Astrocyte of the cerebellum (primary cell): ENCODE measurements around the gene MEI1.

Source experiments
- DNase-seq: peaks from one replicate; pipeline ENCODE4 v3.0.0-alpha.2; 2011; ENCODE audit warnings: low read depth
- H3K4me3 ChIP-seq: 2 replicates; pipeline ENCODE4 v1.5.1; 2011; ENCODE audit warnings: mild to moderate bottlenecking, low read depth, low read length, moderate library complexity
- in situ Hi-C: cut with HindIII; loops from 2 replicates; pipeline ENCODE4 v1.10.0; 2017; ENCODE audit warnings: low sequenced_read_pairs
- TF ChIP-seq, protein P1 (sequence below): IDR thresholded peaks from 2 replicates; pipeline ENCODE4 v1.5.1; 2012; ENCODE audit warnings: low read length, low read depth, moderate library complexity, mild to moderate bottlenecking; ENCODE audit errors: missing control alignments

Gene MEI1, protein sequence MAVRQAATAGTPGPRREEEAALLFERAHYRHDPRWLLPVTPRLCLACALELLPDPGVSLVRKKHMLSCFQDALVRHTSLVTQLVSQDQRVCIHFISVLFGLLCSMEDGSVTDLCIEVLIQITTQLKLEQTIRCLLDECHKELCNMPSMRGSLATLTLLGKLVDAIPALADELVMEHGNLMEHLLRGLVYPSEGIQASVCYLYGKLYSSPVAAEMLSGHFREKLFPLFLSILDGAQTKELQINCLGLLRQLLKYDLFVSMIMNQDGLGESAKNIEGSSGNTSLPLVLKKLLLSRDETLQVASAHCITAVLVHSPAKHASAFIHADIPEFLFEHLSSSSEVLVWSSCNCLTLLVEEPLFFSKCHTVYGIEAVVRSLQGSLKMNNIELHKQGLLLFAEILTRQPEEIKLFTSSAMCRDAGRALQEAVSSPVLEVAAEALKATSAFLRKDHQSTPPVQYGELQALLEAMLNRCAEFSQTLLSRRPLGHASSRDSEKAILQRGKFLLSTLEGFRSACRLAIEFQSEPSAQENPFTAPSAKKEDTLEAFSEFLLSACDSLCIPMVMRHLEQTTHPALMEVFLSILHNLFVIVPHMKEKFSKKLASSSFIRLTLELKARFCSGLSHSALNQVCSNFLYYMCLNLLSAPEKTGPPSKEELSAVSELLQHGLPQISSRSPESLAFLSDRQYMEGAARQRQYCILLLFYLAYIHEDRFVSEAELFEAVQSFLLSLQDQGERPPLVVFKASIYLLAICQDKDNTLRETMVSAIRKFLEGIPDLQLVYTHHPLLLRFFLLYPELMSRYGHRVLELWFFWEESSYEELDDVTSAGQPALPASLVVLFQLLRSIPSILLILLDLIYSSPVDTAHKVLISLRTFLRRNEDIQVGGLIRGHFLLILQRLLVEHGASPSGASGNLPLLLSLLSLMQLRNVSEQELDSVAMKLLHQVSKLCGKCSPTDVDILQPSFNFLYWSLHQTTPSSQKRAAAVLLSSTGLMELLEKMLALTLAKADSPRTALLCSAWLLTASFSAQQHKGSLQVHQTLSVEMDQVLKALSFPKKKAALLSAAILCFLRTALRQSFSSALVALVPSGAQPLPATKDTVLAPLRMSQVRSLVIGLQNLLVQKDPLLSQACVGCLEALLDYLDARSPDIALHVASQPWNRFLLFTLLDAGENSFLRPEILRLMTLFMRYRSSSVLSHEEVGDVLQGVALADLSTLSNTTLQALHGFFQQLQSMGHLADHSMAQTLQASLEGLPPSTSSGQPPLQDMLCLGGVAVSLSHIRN

DNA sequence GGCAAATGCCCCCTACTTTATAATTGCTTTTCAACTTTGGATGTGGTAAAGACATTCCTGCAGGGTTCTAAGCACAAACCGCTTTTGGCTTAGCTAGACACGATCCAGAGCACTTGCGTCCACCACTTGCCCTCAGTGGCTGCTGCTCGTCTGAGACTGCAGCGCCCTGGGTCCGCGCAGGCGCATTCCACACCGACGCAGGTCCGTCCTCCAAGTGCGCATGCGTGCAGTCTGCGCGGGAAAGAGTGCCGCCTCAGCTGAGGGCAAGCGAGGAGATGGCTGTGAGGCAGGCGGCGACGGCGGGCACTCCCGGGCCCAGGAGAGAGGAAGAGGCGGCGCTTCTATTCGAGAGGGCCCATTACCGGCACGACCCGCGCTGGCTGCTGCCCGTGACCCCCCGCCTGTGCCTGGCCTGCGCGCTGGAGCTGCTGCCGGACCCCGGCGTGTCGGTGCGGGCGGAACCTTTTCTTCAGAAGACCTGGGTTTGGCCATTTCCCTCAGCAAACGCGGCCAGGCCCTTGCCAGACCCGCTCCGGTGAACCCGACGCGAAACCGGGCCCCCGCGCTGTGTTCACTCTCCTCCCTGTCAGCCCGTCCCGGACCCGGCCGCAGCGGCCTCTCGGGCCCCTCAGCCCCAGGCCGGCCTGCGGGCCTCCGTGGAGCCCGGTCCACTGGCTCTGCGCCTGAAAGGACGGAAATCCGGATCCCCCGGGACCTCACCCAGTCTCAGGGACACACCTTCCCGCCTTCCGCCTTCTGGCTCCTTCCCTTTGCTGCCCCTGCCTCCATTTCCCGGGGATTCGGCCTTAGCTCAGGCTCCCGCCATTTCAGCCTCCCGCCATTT, at the start of gene MEI1:
MEI1 (plus strand) TSS at position 240 of the 844 bp plus-strand sequence; CDS start at position 276, 36 bp downstream.
- TF ChIP-seq, protein P1, sequence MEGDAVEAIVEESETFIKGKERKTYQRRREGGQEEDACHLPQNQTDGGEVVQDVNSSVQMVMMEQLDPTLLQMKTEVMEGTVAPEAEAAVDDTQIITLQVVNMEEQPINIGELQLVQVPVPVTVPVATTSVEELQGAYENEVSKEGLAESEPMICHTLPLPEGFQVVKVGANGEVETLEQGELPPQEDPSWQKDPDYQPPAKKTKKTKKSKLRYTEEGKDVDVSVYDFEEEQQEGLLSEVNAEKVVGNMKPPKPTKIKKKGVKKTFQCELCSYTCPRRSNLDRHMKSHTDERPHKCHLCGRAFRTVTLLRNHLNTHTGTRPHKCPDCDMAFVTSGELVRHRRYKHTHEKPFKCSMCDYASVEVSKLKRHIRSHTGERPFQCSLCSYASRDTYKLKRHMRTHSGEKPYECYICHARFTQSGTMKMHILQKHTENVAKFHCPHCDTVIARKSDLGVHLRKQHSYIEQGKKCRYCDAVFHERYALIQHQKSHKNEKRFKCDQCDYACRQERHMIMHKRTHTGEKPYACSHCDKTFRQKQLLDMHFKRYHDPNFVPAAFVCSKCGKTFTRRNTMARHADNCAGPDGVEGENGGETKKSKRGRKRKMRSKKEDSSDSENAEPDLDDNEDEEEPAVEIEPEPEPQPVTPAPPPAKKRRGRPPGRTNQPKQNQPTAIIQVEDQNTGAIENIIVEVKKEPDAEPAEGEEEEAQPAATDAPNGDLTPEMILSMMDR = no peak
- DNase-seq = peak; percentile 28
- in situ Hi-C loops = loop anchor here (5.0 kb wide), 1 partner anchor 43 kb away; no protein-coding TSS in a partner anchor
- H3K4me3 ChIP-seq = no peak within 1 kb of the TSS

DNA sequence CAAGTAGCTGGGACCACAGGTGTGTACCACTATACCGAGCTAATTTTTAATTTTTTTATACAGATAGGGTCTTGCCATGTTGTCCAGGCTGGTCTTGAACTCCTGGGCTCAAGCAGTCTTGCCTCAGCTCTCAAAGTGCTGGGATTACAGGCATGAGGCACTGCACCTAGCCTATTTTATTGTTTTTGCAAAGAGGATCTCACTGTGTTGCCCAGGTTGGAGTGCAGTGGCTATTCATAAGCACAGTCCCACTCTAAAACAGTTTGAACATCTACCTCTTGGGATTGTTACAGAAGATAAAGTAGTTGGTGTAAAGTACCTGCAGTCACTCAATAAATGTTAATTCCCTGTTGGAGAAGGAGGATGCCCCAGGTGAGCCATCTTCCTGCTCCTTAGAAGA, 49.1 kb upstream of the MEI1 start:
- no peak for DNase-seq
- TF ChIP-seq, protein P1 = no peak
- in situ Hi-C loops = loop anchor here (5.0 kb wide), 1 partner anchor 33 kb away; no protein-coding TSS in a partner anchor
- H3K4me3 ChIP-seq = no peak overlapping the region

GRCh38 chr22:41650821-41651220, 48.5 kb upstream of the MEI1 start:
- no peak for DNase-seq
- H3K4me3 ChIP-seq = no peak overlapping the region
- TF ChIP-seq, protein P1 = no peak
- in situ Hi-C loops = loop anchor here (5.0 kb wide), 1 partner anchor 34 kb away; no protein-coding TSS in a partner anchor

- no peak for DNase-seq
- H3K4me3 ChIP-seq = no peak overlapping the region
- in situ Hi-C loops = loop anchor here (5.0 kb wide), 1 partner anchor 37 kb away; no protein-coding TSS in a partner anchor
- TF ChIP-seq, protein P1 = no peak
Observed at GRCh38 chr22:41654322-41654721, 45.0 kb upstream of the MEI1 start.

GRCh38 chr22:41656556-41656955, 42.7 kb upstream of the MEI1 start:
- in situ Hi-C loops = no loop called here
- DNase-seq = no peak
- TF ChIP-seq, protein P1 = no peak
- no peak overlapping the region for H3K4me3 ChIP-seq
